GM23338 (cell line): ENCODE results near the gene HTR1D. TPM values are rescaled to one million over a fixed set of nuclear protein-coding genes. Genes with fewer than 3 reads are reported as not detected.

Experiments used
- ATAC-seq: fragments of 200-7000 bp; cut with Tn5 transposase; 3 replicates; pipeline ENCODE4 v1.9.1; 2020
- DNase-seq: peaks from one replicate; pipeline ENCODE4 v3.0.0-alpha.2; 2015; ENCODE audit warnings: low spot score
- H2AFZ ChIP-seq: fragments of 200-600 bp; sonication (generic); 2 replicates; pipeline ENCODE4 v1.8.0; 2016; ENCODE audit warnings: antibody characterized with exemption, mild to moderate bottlenecking, moderate library complexity
- H3F3A ChIP-seq: fragments of 200-600 bp; sonication (generic); replicated peaks from 2 replicates; pipeline ENCODE4 v1.8.0; 2017; ENCODE audit warnings: antibody characterized with exemption, mixed run types, low read depth
- H3K27ac ChIP-seq: fragments of 200-600 bp; sonication (generic); 2 replicates; pipeline ENCODE4 v1.6.1; 2016; ENCODE audit warnings: low read depth
- H3K27me3 ChIP-seq: fragments of 200-600 bp; sonication (generic); 2 replicates; pipeline ENCODE4 v1.8.0; 2016; ENCODE audit warnings: mild to moderate bottlenecking, mixed run types, moderate library complexity; ENCODE audit not compliant: insufficient read depth
- H3K36me3 ChIP-seq: fragments of 200-600 bp; sonication (generic); 2 replicates; pipeline ENCODE4 v1.8.0; 2016; ENCODE audit warnings: mild to moderate bottlenecking; ENCODE audit not compliant: insufficient read depth
- H3K4me1 ChIP-seq: fragments of 200-600 bp; sonication (generic); 2 replicates; pipeline ENCODE4 v1.8.0; 2016; ENCODE audit warnings: mild to moderate bottlenecking, moderate library complexity; ENCODE audit not compliant: insufficient read depth
- H3K4me2 ChIP-seq: fragments of 200-600 bp; sonication (generic); 2 replicates; pipeline ENCODE4 v1.7.1; 2017; ENCODE audit warnings: mixed run types
- H3K4me3 ChIP-seq: fragments of 200-600 bp; sonication (generic); 2 replicates; pipeline ENCODE4 v1.6.1; 2016; ENCODE audit warnings: mixed run types
- H3K79me2 ChIP-seq: fragments of 200-600 bp; sonication (generic); replicated peaks from 2 replicates; pipeline ENCODE4 v1.8.0; 2017; ENCODE audit warnings: mild to moderate bottlenecking; ENCODE audit not compliant: insufficient read depth
- H3K9me2 ChIP-seq: fragments of 200-600 bp; sonication (generic); 2 replicates; pipeline ENCODE4 v1.8.0; 2017; ENCODE audit not compliant: insufficient read depth
- H4K20me1 ChIP-seq: fragments of 200-600 bp; sonication (generic); replicated peaks from 2 replicates; pipeline ENCODE4 v1.8.0; 2017; ENCODE audit warnings: mild to moderate bottlenecking; ENCODE audit not compliant: insufficient read depth
- H3K27ac Mint-ChIP-seq: 2 replicates; pipeline ENCODE4 v1.8.0; 2020; ENCODE audit warnings: inconsistent platforms, mild to moderate bottlenecking, moderate library complexity, mixed read lengths
- H3K27me3 Mint-ChIP-seq: 3 replicates; pipeline ENCODE4 v1.8.0; 2022; ENCODE audit warnings: low read depth, mild to moderate bottlenecking, moderate library complexity, mixed read lengths, inconsistent platforms; ENCODE audit not compliant: insufficient read depth, poor library complexity
- H3K36me3 Mint-ChIP-seq: 3 replicates; pipeline ENCODE4 v1.8.0; 2021; ENCODE audit warnings: low read depth, mild to moderate bottlenecking, inconsistent platforms, moderate library complexity, mixed read lengths
- H3K4me1 Mint-ChIP-seq: 3 replicates; pipeline ENCODE4 v1.8.0; 2020; ENCODE audit warnings: mild to moderate bottlenecking, inconsistent platforms, mixed read lengths
- H3K4me3 Mint-ChIP-seq: 3 replicates; pipeline ENCODE4 v1.8.0; 2021; ENCODE audit warnings: moderate library complexity, mild to moderate bottlenecking, inconsistent platforms, mixed read lengths
- H3K9me3 Mint-ChIP-seq: 3 replicates; pipeline ENCODE4 v1.8.0; 2020; ENCODE audit warnings: moderate library complexity, mild to moderate bottlenecking, inconsistent platforms, mixed read lengths
- POLR2AphosphoS5 ChIP-seq: IDR thresholded peaks from 2 replicates; pipeline ENCODE4 v1.6.1; 2016; ENCODE audit warnings: antibody characterized with exemption, low read depth
- polyA plus RNA-seq: library from polyadenylated mRNA; unstranded; fragments of >200 nt; fragmentation: Nextera tagmentation; extraction: Ambion mirVana; gene quantifications from 2 replicates; pipeline ENCODE4 v1.2.1, GENCODE V29; 2016
- total RNA-seq: library from RNA; depleted of rRNA; stranded (reverse); fragments of >200 nt; shearing (Covaris generic); gene quantifications from 2 replicates; pipeline ENCODE4 v1.2.3, GENCODE V29; 2014
- TF ChIP-seq, protein P1 (sequence below): IDR thresholded peaks from one replicate; pipeline ENCODE4 v1.6.1; 2018; ENCODE audit warnings: antibody characterized with exemption; ENCODE audit not compliant: unreplicated experiment
- TF ChIP-seq, protein P2 (sequence below), 2 experiments: fragments of 200-600 bp in 1 of 2; sonication (generic) in 1 of 2; conservative IDR thresholded peaks; 2 replicates each; pipeline versions ENCODE4 v1.5.1 to v1.6.1; 2016 to 2017; ENCODE audit warnings: antibody characterized with exemption in 2 of 2, low read depth in 2 of 2, mild to moderate bottlenecking in 2 of 2, moderate library complexity in 1 of 2
- TF ChIP-seq, protein P3 (sequence below): fragments of 250-450 bp; sonication (Bioruptor Pico); IDR thresholded peaks from 2 replicates; pipeline ENCODE4 v1.5.0; 2020; ENCODE audit warnings: mild to moderate bottlenecking, moderate library complexity
- TF ChIP-seq, protein P4 (sequence below): IDR thresholded peaks from 2 replicates; pipeline ENCODE4 v1.6.1; 2016; ENCODE audit warnings: antibody characterized with exemption

HTR1D gene
- total and polyA plus RNA-seq, 2 experiments from 2014 or later = 2.4 to 4.1 TPM

DNA sequence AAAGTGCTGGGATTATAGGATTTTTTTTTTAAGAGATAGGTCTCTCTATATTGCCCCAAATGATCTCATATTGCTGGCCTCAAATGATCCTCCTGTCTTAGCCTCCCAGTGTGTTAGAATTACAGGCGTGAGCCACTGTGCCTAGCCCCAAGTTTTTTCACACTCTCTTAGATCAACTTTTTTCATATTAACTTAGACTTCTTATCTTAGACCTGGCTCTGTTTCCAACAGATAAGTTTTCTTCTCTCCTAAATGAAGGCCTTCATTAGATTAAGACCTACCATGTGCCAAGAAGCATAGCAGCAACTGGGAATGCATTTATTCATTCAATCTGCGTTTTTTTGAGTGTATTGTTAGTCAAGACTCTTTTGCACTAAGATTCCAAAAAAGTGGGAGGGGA, 20.2 kb upstream of the HTR1D start:
- H3K4me3 Mint-ChIP-seq = no peak overlapping the region
- Histone ChIP-seq H4K20me1 (no peaks in the 10 kb centered on the region), H3K4me3 (no peak overlapping the region), H3K4me1 (no peaks in the 10 kb centered on the region), H3F3A (no peaks in the 10 kb centered on the region), H3K36me3 (no peaks in the 10 kb centered on the region), H2AFZ (peak overlapping the region; percentile 56), H3K27ac (no peak overlapping the region), H3K79me2 (no peaks in the 10 kb centered on the region), H3K9me2 (no peaks in the 10 kb centered on the region), H3K27me3 (no peaks in the 10 kb centered on the region), H3K4me2 (no peak overlapping the region)
- no peaks in the 10 kb centered on the region for H3K4me1 Mint-ChIP-seq
- DNase-seq (no peak), ATAC-seq (no peak)
- no peaks in the 10 kb centered on the region for H3K36me3 Mint-ChIP-seq
- H3K9me3 Mint-ChIP-seq = no peaks in the 10 kb centered on the region
- H3K27ac Mint-ChIP-seq = no peak overlapping the region
- peaks cover 2% of the 10 kb centered on the region for H3K27me3 Mint-ChIP-seq
- TF ChIP-seq POLR2AphosphoS5 = no peak
- TF ChIP-seq, protein P1, sequence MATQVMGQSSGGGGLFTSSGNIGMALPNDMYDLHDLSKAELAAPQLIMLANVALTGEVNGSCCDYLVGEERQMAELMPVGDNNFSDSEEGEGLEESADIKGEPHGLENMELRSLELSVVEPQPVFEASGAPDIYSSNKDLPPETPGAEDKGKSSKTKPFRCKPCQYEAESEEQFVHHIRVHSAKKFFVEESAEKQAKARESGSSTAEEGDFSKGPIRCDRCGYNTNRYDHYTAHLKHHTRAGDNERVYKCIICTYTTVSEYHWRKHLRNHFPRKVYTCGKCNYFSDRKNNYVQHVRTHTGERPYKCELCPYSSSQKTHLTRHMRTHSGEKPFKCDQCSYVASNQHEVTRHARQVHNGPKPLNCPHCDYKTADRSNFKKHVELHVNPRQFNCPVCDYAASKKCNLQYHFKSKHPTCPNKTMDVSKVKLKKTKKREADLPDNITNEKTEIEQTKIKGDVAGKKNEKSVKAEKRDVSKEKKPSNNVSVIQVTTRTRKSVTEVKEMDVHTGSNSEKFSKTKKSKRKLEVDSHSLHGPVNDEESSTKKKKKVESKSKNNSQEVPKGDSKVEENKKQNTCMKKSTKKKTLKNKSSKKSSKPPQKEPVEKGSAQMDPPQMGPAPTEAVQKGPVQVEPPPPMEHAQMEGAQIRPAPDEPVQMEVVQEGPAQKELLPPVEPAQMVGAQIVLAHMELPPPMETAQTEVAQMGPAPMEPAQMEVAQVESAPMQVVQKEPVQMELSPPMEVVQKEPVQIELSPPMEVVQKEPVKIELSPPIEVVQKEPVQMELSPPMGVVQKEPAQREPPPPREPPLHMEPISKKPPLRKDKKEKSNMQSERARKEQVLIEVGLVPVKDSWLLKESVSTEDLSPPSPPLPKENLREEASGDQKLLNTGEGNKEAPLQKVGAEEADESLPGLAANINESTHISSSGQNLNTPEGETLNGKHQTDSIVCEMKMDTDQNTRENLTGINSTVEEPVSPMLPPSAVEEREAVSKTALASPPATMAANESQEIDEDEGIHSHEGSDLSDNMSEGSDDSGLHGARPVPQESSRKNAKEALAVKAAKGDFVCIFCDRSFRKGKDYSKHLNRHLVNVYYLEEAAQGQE = no peak
- TF ChIP-seq, protein P2, sequence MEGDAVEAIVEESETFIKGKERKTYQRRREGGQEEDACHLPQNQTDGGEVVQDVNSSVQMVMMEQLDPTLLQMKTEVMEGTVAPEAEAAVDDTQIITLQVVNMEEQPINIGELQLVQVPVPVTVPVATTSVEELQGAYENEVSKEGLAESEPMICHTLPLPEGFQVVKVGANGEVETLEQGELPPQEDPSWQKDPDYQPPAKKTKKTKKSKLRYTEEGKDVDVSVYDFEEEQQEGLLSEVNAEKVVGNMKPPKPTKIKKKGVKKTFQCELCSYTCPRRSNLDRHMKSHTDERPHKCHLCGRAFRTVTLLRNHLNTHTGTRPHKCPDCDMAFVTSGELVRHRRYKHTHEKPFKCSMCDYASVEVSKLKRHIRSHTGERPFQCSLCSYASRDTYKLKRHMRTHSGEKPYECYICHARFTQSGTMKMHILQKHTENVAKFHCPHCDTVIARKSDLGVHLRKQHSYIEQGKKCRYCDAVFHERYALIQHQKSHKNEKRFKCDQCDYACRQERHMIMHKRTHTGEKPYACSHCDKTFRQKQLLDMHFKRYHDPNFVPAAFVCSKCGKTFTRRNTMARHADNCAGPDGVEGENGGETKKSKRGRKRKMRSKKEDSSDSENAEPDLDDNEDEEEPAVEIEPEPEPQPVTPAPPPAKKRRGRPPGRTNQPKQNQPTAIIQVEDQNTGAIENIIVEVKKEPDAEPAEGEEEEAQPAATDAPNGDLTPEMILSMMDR (conservative IDR thresholded peaks at IDR 0.05; ENCODE audit: low read depth in 2 of 2) = no peak
- TF ChIP-seq, protein P3, sequence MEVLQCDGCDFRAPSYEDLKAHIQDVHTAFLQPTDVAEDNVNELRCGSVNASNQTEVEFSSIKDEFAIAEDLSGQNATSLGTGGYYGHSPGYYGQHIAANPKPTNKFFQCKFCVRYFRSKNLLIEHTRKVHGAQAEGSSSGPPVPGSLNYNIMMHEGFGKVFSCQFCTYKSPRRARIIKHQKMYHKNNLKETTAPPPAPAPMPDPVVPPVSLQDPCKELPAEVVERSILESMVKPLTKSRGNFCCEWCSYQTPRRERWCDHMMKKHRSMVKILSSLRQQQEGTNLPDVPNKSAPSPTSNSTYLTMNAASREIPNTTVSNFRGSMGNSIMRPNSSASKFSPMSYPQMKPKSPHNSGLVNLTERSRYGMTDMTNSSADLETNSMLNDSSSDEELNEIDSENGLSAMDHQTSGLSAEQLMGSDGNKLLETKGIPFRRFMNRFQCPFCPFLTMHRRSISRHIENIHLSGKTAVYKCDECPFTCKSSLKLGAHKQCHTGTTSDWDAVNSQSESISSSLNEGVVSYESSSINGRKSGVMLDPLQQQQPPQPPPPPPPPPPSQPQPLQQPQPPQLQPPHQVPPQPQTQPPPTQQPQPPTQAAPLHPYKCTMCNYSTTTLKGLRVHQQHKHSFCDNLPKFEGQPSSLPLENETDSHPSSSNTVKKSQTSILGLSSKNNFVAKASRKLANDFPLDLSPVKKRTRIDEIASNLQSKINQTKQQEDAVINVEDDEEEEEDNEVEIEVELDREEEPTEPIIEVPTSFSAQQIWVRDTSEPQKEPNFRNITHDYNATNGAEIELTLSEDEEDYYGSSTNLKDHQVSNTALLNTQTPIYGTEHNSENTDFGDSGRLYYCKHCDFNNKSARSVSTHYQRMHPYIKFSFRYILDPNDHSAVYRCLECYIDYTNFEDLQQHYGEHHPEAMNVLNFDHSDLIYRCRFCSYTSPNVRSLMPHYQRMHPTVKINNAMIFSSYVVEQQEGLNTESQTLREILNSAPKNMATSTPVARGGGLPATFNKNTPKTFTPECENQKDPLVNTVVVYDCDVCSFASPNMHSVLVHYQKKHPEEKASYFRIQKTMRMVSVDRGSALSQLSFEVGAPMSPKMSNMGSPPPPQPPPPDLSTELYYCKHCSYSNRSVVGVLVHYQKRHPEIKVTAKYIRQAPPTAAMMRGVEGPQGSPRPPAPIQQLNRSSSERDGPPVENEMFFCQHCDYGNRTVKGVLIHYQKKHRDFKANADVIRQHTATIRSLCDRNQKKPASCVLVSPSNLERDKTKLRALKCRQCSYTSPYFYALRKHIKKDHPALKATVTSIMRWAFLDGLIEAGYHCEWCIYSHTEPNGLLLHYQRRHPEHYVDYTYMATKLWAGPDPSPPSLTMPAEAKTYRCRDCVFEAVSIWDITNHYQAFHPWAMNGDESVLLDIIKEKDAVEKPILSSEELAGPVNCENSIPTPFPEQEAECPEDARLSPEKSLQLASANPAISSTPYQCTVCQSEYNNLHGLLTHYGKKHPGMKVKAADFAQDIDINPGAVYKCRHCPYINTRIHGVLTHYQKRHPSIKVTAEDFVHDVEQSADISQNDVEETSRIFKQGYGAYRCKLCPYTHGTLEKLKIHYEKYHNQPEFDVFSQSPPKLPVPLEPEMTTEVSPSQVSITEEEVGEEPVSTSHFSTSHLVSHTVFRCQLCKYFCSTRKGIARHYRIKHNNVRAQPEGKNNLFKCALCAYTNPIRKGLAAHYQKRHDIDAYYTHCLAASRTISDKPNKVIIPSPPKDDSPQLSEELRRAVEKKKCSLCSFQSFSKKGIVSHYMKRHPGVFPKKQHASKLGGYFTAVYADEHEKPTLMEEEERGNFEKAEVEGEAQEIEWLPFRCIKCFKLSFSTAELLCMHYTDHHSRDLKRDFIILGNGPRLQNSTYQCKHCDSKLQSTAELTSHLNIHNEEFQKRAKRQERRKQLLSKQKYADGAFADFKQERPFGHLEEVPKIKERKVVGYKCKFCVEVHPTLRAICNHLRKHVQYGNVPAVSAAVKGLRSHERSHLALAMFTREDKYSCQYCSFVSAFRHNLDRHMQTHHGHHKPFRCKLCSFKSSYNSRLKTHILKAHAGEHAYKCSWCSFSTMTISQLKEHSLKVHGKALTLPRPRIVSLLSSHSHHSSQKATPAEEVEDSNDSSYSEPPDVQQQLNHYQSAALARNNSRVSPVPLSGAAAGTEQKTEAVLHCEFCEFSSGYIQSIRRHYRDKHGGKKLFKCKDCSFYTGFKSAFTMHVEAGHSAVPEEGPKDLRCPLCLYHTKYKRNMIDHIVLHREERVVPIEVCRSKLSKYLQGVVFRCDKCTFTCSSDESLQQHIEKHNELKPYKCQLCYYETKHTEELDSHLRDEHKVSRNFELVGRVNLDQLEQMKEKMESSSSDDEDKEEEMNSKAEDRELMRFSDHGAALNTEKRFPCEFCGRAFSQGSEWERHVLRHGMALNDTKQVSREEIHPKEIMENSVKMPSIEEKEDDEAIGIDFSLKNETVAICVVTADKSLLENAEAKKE (CRISPR knock-in tag) = no peak
- TF ChIP-seq, protein P4, sequence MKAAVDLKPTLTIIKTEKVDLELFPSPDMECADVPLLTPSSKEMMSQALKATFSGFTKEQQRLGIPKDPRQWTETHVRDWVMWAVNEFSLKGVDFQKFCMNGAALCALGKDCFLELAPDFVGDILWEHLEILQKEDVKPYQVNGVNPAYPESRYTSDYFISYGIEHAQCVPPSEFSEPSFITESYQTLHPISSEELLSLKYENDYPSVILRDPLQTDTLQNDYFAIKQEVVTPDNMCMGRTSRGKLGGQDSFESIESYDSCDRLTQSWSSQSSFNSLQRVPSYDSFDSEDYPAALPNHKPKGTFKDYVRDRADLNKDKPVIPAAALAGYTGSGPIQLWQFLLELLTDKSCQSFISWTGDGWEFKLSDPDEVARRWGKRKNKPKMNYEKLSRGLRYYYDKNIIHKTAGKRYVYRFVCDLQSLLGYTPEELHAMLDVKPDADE = no peak
